ENCODE results near the gene SHISA9.

GRCh38 chr16:13099822-13100221 is 198.4 kb downstream of the SHISA9 start:
- TF ChIP-seq ZNF274 (IDR thresholded peaks at IDR 0.05; ENCODE audit: low read depth, low read length): no peak
- TF ChIP-seq YY1 (IDR thresholded peaks at IDR 0.05; ENCODE audit: insufficient read depth, insufficient read length): no peak
